ENCODE measurements around the gene GRM7.

GRM7 gene

DNA sequence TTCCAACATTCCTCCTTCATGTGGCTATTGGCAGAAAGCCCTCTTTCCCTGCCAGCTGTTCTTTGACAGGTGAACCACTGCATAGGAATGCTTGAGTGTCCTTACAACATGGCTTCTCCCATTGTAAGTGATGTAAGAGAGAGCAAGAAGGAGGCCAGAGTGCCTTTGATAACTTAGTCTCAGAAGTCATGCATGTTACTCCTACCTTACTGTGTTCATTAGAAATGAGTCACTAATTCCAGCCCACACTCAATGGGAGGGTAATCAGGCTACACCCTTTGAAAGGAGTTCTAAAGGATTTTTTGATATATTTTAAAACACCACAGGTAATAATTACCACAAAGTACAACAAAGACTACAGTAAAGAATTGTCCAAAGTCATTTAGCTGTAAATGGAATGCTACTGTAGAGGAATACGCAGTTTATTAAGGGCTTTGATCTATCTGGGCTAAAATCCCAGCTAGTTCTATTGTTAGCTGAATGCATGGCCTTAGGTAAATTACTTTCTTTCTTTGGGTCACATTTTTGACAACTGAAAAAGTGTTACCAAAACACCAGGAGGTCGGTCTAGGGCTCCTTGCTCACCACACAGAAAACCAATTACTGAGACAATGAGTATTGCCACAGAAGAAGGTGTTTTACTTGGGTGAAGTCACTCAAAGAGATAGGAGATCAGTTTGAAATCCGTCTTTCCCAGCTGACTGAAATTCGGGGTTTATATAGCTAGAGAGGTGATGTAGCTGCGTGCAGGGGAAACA, 154.9 kb downstream of the GRM7 start:
- DNase-seq (ENCODE audit: insufficient read length, low spot score) (no peak), FAIRE-seq (no peak)
- TF ChIP-seq POLR2A (IDR thresholded peaks at IDR 0.05; ENCODE audit: low read depth, low read length) = no peak

DNA sequence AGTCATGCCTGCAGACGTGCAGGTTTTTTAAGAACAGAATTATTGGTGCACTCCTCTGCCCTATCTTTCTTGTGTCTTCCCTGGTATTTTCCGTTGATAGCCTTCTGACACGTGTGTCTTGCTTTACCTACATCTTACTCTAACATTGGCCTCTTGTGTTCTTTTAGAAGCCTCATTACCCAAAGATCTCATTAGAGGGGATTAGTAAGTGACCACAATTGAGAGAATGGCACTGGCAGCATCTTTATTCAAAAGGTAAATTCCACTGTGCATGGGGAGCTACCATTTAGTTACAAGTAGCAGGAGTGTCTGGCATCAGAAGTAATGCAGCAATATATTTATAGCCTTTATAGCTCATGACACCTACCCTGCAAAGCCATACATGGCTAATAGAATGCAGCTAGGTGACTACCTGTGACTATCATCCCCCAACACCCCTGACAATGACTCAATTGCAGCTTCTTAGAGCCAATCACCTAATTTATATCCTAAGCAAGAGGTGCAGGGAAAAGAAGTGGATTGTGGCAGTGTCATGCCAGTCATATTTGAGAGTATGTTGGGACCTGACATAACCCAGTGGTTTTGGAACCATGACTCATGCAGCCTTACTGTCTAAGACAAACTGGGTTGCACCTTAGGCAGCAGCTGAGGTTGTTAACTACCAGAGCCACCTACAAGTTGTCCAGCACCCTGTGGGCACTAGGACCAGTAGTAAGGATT, 164.8 kb downstream of the GRM7 start:
- FAIRE-seq (no peak), DNase-seq (ENCODE audit: insufficient read length, low spot score) (no peak)
- no peak for TF ChIP-seq POLR2A (IDR thresholded peaks at IDR 0.05; ENCODE audit: low read depth, low read length)

DNA sequence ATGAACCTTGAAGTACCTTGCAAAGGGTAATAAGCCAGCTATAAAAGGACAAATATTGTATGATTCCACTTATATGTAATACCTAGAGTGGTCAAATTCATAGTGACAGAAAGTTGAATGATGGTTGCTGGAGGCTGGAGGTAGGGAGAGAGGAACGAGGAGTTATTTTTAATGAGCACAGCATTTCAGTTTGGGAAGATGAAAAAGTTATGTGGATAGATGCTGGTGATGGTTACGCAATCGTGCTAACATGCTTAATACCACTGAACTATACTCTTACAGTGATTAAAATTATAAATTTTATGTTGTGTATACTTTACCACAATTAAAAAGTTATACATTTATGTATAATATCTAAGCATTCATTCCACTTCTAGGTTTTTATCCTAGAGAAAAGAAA, 168.6 kb downstream of the GRM7 start:
- no peak for DNase-seq (ENCODE audit: insufficient read length, low spot score)
- no peak for TF ChIP-seq POLR2A (IDR thresholded peaks at IDR 0.05; ENCODE audit: low read depth, low read length)
- no peak for FAIRE-seq

DNA sequence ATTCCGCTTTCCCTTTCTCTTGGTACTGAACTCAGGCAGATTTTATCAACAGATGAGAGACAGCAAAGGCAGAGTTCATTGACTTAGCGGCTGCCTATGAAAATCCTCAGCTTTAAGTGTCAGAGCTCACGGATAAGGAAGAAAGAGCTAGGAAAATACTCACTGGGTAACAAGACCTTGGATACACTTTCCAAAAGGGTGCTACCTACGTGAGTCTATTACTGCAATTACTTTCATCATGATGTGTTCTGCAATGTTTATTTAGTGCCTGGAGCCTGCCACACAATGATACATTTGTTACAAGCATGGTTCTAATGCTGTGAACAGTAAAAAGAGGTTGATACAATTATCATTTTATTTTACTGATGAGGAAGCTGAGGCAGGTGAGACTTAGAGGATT, 177.5 kb downstream of the GRM7 start:
- no peak for FAIRE-seq
- no peak for DNase-seq (ENCODE audit: insufficient read length, low spot score)
- TF ChIP-seq POLR2A (IDR thresholded peaks at IDR 0.05; ENCODE audit: low read depth, low read length) = no peak

DNA sequence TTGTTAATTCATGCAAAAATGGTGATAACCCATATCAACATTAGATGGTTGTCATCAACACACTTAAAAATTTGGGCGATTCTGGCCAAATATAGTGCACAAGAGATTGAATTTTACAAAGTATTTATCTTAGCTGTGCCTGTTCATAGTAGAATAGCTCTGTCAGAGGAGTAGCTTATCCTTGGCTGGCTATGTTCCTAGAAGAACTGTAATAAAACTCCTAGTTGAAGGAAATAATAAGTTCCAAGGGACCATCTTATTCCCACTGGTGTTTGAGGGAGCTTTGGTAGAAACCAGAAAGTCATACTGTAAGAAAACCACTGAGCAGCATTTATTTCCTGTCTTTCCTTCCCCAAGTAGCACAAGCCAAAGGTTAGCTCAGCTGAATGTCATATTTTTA, 201.8 kb downstream of the GRM7 start:
- FAIRE-seq (no peak), DNase-seq (ENCODE audit: insufficient read length, low spot score) (no peak)
- TF ChIP-seq POLR2A (IDR thresholded peaks at IDR 0.05; ENCODE audit: low read depth, low read length) = no peak

DNA sequence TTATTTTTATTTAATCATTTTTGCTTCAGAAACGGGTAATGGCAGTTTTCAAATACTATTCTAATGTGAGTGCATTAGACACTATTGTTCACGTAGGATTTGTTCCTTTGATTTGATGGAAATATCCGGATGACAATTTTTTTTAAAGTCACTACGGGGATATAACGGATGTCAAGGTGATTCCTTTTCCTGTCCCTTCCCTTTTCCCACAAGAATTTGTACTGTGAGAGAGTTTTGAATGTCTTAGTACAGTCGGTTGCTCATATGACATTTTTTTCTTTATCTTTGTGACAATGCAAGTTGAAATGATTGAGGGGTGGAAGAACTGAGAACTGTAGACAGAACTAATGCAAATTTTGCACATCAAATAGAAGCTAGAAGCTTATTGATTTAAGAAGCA, 209.5 kb downstream of the GRM7 start:
- no peak for TF ChIP-seq POLR2A (IDR thresholded peaks at IDR 0.05; ENCODE audit: low read depth, low read length)
- FAIRE-seq (no peak), DNase-seq (ENCODE audit: insufficient read length, low spot score) (no peak)

DNA sequence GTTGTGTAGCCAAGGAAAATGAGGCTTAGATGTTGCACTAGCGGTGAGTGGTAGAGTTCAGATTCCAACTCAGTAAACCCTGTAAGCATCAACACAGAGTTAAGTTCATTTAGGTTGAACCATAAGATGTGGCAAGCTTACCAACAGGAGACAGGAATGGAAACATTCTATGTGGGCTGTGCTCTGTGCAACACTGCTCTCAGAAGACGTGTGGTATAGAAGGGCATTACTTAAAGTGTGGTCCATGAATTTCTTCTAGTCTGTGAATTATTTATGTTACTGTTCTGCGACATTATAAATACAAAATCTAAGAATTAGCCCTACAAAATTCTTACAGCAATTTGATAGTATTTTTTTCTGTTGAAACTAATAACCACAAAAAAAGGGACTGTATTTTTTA, 213.3 kb downstream of the GRM7 start:
- no peak for FAIRE-seq
- TF ChIP-seq POLR2A (IDR thresholded peaks at IDR 0.05; ENCODE audit: low read depth, low read length) = no peak

DNA sequence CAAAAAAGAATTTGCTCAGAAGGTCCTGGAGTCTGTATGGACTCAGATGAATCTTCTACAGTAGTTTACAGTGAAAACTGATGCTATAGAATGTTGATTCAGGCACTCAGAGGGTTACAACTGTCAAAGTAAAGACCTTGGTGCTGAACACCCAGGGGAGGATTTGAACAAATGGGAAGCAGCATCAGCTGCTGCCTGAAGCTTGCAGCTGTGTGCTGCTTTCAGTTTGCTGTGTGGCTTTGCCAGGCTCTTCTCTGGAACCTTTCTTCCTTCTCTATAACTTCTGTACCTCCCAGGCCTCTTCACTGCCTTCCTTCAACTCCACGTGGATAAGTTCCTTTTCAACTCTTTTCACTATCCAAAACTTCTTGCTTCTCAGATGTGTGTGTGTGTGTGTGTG, 214.2 kb downstream of the GRM7 start:
- FAIRE-seq (no peak), DNase-seq (ENCODE audit: insufficient read length, low spot score) (no peak)
- no peak for TF ChIP-seq POLR2A (IDR thresholded peaks at IDR 0.05; ENCODE audit: low read depth, low read length)

More for the DNA sequence above, 213.3 kb downstream of the GRM7 start:
- no peak for DNase-seq (ENCODE audit: insufficient read length, low spot score)

DNA sequence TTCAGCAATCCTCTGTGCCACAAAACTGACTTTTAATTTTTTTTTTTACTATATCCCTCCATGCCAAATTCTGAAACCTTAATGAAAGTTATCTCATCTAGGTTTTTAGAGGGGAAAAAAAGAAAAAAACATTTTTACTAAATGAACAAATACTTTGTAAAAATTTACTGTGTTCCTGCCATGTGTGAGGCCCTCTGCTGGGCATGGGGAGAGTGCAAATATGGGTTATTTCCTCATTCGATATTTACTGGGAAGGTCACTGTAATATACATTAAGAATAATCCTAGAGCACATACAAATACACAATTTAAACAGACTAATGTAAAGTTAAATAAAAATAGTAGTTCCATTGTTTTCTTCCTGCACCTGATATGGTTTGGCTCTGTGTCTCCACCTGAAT, 215.0 kb downstream of the GRM7 start:
- FAIRE-seq (no peak), DNase-seq (ENCODE audit: insufficient read length, low spot score) (no peak)
- TF ChIP-seq POLR2A (IDR thresholded peaks at IDR 0.05; ENCODE audit: low read depth, low read length) = no peak

DNA sequence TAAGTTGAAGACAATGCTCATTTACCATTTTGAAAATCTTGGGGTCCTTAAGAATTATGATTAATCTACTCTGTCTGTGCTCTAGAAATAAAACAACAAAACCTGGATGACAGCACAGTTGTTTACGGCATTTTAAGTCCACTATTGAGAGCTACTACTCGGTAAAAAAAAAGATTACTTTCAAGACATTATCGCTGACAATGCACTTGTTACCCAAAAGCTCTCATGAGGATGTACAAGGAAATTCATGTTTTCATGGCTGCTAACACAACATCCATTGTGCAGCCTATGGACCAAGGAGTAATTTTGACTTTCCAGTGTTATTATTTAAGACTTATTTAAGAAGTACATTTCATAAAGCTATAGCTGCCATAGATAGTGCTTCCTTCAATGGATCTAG, 221.3 kb downstream of the GRM7 start:
- TF ChIP-seq POLR2A (IDR thresholded peaks at IDR 0.05; ENCODE audit: low read depth, low read length) = no peak
- DNase-seq (ENCODE audit: insufficient read length, low spot score) = no peak
- no peak for FAIRE-seq

DNA sequence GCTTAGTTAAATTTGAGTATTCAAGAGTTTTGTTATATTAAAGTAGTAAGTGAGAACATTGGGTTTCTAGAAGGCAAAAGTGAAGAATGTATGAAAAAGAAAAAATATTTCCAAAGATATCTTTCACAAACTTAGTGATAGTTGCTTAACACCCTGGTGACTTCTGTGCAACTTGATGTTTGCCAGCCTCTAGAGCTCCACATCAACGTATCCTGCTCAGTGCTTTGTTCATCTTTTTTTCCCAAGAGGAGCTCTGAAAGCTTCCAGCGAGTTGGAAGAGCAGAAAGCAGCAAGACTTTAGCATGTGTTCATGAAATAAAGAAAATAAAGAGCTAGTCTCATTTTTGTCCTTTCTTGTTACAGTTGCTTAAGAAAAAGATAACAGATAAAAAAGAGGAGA, 225.5 kb downstream of the GRM7 start:
- DNase-seq (ENCODE audit: insufficient read length, low spot score) (no peak), FAIRE-seq (no peak)
- TF ChIP-seq POLR2A (IDR thresholded peaks at IDR 0.05; ENCODE audit: low read depth, low read length) = no peak

DNA sequence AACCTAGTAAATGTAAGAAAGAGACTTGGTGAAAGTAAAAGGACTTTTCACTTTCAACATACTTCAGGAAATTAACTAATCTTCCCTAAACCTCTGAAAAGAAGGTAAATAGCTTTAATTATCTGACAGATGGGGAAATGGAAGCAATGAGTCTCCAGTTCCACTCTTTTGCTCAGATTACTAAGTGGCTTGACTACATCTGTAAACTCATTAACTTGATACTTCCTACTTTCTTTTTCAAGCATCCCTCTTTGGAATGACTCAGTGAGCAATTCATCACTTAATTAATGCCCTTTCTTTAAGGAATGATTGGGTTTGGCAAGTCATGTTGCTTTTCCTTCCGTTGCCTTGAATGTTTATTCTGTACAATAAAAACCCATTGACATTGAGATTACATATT, 234.2 kb downstream of the GRM7 start:
- DNase-seq (ENCODE audit: insufficient read length, low spot score) = no peak
- no peak for FAIRE-seq
- TF ChIP-seq POLR2A (IDR thresholded peaks at IDR 0.05; ENCODE audit: low read depth, low read length) = no peak

DNA sequence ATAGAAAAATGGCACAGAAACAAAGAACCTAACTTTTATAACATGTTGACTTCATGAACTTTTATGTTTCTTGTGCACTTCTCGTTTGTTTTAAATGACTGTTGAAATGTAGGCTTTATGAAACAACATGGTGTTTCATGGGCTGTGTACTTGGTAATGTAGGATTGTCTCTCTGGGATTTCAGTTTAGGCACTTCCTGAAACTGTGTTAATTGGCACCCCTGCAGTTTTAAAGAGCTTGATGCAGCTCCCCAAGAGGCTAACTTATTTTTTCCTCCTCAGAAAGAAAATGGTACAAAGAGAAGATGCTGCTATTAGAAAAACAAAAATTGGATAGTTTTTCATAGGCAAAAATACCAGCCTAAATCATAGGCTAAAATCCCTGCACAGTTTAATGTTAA, 239.2 kb downstream of the GRM7 start:
- no peak for TF ChIP-seq POLR2A (IDR thresholded peaks at IDR 0.05; ENCODE audit: low read depth, low read length)
- FAIRE-seq (no peak), DNase-seq (ENCODE audit: insufficient read length, low spot score) (no peak)

DNA sequence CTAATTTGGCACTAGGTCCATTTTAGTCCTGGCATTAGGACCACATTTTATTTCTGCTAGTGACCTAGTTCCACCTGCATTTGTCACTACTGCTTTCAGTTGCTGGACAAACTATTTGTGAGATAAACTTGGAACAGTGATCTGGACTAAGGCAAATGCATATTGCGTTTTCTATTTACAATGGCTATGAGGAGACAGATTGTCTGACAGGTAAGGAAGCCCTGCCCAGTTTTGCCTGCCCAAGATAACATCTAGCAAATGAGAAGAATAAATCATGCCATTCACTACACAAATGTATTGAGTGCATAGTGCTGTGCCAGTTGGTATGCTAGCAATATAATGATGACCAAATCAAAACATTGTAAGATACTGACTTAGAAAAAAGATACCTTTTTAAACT, 245.7 kb downstream of the GRM7 start:
- DNase-seq (ENCODE audit: insufficient read length, low spot score) (no peak), FAIRE-seq (no peak)
- TF ChIP-seq POLR2A (IDR thresholded peaks at IDR 0.05; ENCODE audit: low read depth, low read length) = no peak

DNA sequence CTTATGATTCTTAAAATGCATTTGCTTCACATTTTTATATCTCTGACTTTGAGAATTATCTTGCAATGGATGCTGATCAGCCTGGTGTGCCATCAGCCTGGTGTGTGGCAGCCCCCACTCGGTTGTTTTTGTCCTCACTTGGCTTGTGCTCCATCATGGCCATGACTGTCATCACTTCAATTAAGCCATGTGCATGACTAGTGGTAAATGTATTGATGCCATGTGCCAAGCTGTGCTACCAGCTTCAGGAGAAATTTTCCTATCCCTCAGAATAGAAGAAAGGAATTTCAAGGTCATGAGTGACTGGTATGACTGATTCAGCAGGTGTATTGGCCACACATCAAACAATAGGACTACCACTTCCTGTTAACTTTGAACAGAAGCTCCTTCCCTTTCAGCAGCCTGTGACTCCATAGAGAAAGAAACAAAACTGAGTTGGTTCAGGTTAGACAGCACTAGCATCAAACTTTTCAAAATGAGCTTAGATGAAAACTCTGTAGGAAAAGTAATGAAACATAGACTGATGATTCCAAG, 251.7 kb downstream of the GRM7 start:
- DNase-seq (ENCODE audit: insufficient read length, low spot score) = no peak
- TF ChIP-seq POLR2A (IDR thresholded peaks at IDR 0.05; ENCODE audit: low read depth, low read length) = no peak

More for the DNA sequence above, 251.7 kb downstream of the GRM7 start:
- FAIRE-seq = no peak
